Right lobe of liver (tissue), 6 donors: Measurements from ENCODE around the gene CAPZB. TPM values are rescaled to one million over a fixed set of nuclear protein-coding genes. Genes with fewer than 3 reads are reported as not detected.
"Not testable (repeated sequence)": the region's sequence is repeated elsewhere in the genome, so short reads cannot be mapped to it uniquely, and the experiment has no call there.

Source experiments
- ATAC-seq, 4 donors: fragments of 200-7000 bp; cut with Tn5 transposase; one replicate each; pipeline ENCODE4 v1.9.1; 2020; ENCODE audit warnings: mild to moderate bottlenecking in 4 of 4, moderate library complexity in 4 of 4
- DNase-seq, 3 donors: peaks; one replicate each; pipeline ENCODE4 v3.0.0-alpha.2; 2020
- H3K27ac ChIP-seq, 3 donors: fragments of 200-600 bp; one replicate each; pipeline ENCODE4 v1.8.0; 2022
- H3K27me3 ChIP-seq, 2 donors: fragments of 200-600 bp; one replicate each; pipeline ENCODE4 v1.8.0; 2022
- H3K36me3 ChIP-seq, 4 donors: fragments of 200-600 bp; sonication (generic) in 1 of 4; one replicate each; pipeline versions ENCODE4 v1.5.1 to v1.8.0; 2017 to 2022; ENCODE audit warnings: control low read depth in 1 of 4
- H3K4me1 ChIP-seq, 4 donors: fragments of 200-600 bp; sonication (generic) in 1 of 4; one replicate each; pipeline versions ENCODE4 v1.5.1 to v1.8.0; 2017 to 2022; ENCODE audit warnings: control low read depth in 1 of 4
- H3K4me3 ChIP-seq, 3 donors: fragments of 200-600 bp; one replicate each; pipeline ENCODE4 v1.8.0; 2022
- H3K9me3 ChIP-seq, 4 donors: fragments of 200-600 bp; sonication (generic) in 1 of 4; one replicate each; pipeline versions ENCODE4 v1.5.1 to v1.8.0; 2017 to 2022; ENCODE audit warnings: control low read depth in 1 of 4
- CTCF ChIP-seq, 4 donors: fragments of 200-600 bp in 3 of 4; fragments of 450-650 bp in 1 of 4; IDR thresholded peaks; one replicate each; pipeline versions ENCODE4 v1.5.1 to v1.8.0; 2016 to 2022; ENCODE audit warnings: antibody characterized with exemption in 4 of 4, mild to moderate bottlenecking in 2 of 4
- POLR2A ChIP-seq: fragments of 450-650 bp; IDR thresholded peaks from one replicate; pipeline ENCODE4 v1.6.1; 2017; ENCODE audit warnings: antibody characterized with exemption, mild to moderate bottlenecking
- WGBS: methylation state at CpG from one replicate; pipeline ENCODE4 v1.1.6; 2018; ENCODE audit warnings: low coverage, low lambda C conversion rate; ENCODE audit not compliant: insufficient coverage; ENCODE audit errors: missing lambda C conversion rate; 5-methylcytosine and 5-hydroxymethylcytosine counted together
- intact Hi-C, 2 donors: fragments of 100-400 bp; cut with DNase I; formaldehyde crosslinking; loops; one replicate each; pipeline versions ENCODE4 v1.11.2 to v1.14.1; 2022
- total RNA-seq, 6 experiments: library from RNA; depleted of rRNA in 2 of 6; stranded (reverse); fragments of >200 nt in 2 of 6; fragmentation: NEBNext Ultra II Directional in 3 of 6; extraction: Animal tissue kit (Norgen Biotek cat#: 25700) in 3 of 6; gene quantifications; one replicate each; pipeline versions ENCODE4 v1.1.0 to v1.2.4, GENCODE V29; 2016 to 2023
- donor health status: DM: no; HTN: yes; CAD: no.
- donor health status: DM: no; HTN: no; CAD: no.
- donor health status: DM: no; HTN: no; CAD: no.
- donor health status: DM: no; HTN: yes; CAD: no.
- donor health status: DM: no; HTN: yes; CAD: no.

Gene CAPZB
- total RNA-seq, 6 experiments from 2014 or later, result 53.5 to 117 (median 88.0) TPM

- no peaks in the 10 kb centered on the region for H3K9me3 ChIP-seq
- H3K36me3 ChIP-seq, result peaks cover 7 to 45% (median 19%) of the 10 kb centered on the region in 4 donors
- ATAC-seq (no peak), DNase-seq (no peak)
- H3K27me3 ChIP-seq, result no peaks in the 10 kb centered on the region
- H3K27ac ChIP-seq, result no peak overlapping the region
- no peak overlapping the region for H3K4me3 ChIP-seq
- H3K4me1 ChIP-seq, result peaks cover 0 to 12% (median 4%) of the 10 kb centered on the region in 4 donors
- 100% methylated on average over 5 of the region's 10 CpGs for WGBS
- intact Hi-C loops, result no loop called here
- TF ChIP-seq POLR2A (no peak), CTCF (IDR thresholded peaks at IDR 0.05) (no peak)
Observed at GRCh38 chr1:19307794-19308508, 177.4 kb downstream of the CAPZB start.

- no peak overlapping the region for H3K27ac ChIP-seq
- no peak overlapping the region for H3K4me3 ChIP-seq
- peaks cover 7 to 48% (median 19%) of the 10 kb centered on the region in 4 donors for H3K36me3 ChIP-seq
- no peak for TF ChIP-seq CTCF (IDR thresholded peaks at IDR 0.05)
- no peak for TF ChIP-seq POLR2A
- no peaks in the 10 kb centered on the region for H3K27me3 ChIP-seq
- intact Hi-C loops, result no loop called here
- no peak for DNase-seq
- no peak for ATAC-seq
- no peaks in the 10 kb centered on the region for H3K9me3 ChIP-seq
- peaks cover 0 to 8% (median 3%) of the 10 kb centered on the region in 4 donors for H3K4me1 ChIP-seq
- 98% methylated on average over 6 of the region's 6 CpGs for WGBS
Observed at GRCh38 chr1:19306941-19307340, 178.4 kb downstream of the CAPZB start.

- 88% methylated on average over 1 of the region's 11 CpGs for WGBS
- no peaks in the 10 kb centered on the region for H3K27me3 ChIP-seq
- no peak overlapping the region for H3K27ac ChIP-seq
- peaks cover 7 to 48% (median 19%) of the 10 kb centered on the region in 4 donors for H3K36me3 ChIP-seq
- no peaks in the 10 kb centered on the region for H3K9me3 ChIP-seq
- no peak for DNase-seq
- TF ChIP-seq POLR2A, result no peak
- no peak for TF ChIP-seq CTCF (IDR thresholded peaks at IDR 0.05)
- peaks cover 0 to 3% (median under 1%) of the 10 kb centered on the region in 4 donors for H3K4me1 ChIP-seq
- no peak overlapping the region for H3K4me3 ChIP-seq
- ATAC-seq, result no peak
- intact Hi-C loops, result no loop called here
Observed at GRCh38 chr1:19305880-19306279, 179.5 kb downstream of the CAPZB start.

GRCh38 chr1:19304081-19304480, 181.3 kb downstream of the CAPZB start:
- H3K9me3 ChIP-seq, H3K4me3 ChIP-seq, DNase-seq, H3K27ac ChIP-seq, H3K4me1 ChIP-seq, intact Hi-C loops, H3K27me3 ChIP-seq, ATAC-seq: not testable (repeated sequence)
- peaks cover 7 to 48% (median 19%) of the 10 kb centered on the region in 4 donors for H3K36me3 ChIP-seq
- 100% methylated on average over 1 of the region's 10 CpGs for WGBS

- H3K27ac ChIP-seq, result no peak overlapping the region
- H3K36me3 ChIP-seq, result peaks cover 7 to 23% (median 9%) of the 10 kb centered on the region in 4 donors
- no peak for DNase-seq
- H3K4me1 ChIP-seq, result no peaks in the 10 kb centered on the region
- no peaks in the 10 kb centered on the region for H3K27me3 ChIP-seq
- no peak overlapping the region for H3K4me3 ChIP-seq
- ATAC-seq, result no peak
- intact Hi-C loops, result no loop called here
- TF ChIP-seq CTCF (IDR thresholded peaks at IDR 0.05) (no peak), POLR2A (no peak)
- peaks cover 0 to 1% (median 0%) of the 10 kb centered on the region in 4 donors for H3K9me3 ChIP-seq
- WGBS, result no CpG with 5 or more reads among the region's 2 CpGs
Observed at GRCh38 chr1:19300211-19300610, 185.1 kb downstream of the CAPZB start.
